ENCODE measurements around the gene BRPF3. TPM values are rescaled to one million over a fixed set of nuclear protein-coding genes. Genes with fewer than 3 reads are reported as not detected.

BRPF3 gene
- total RNA-seq, 1 experiment from 2014 or later = 19.4 TPM

GRCh38 chr6:36170704-36171103, 25.8 kb upstream of the BRPF3 start:
- Mint-ChIP-seq H3K27me3 (ENCODE audit: insufficient read depth, unreplicated experiment) (no peaks in the 10 kb centered on the region), H3K27ac (ENCODE audit: low read depth, unreplicated experiment) (no peak overlapping the region), H3K4me3 (ENCODE audit: unreplicated experiment) (no peak overlapping the region), H3K36me3 (ENCODE audit: insufficient read depth, unreplicated experiment) (no peaks in the 10 kb centered on the region), H3K4me1 (ENCODE audit: insufficient read depth, unreplicated experiment) (no peaks in the 10 kb centered on the region), H3K9me3 (ENCODE audit: unreplicated experiment) (no peaks in the 10 kb centered on the region)
- POLR2A ChIA-PET = interaction anchor here (0.7 kb wide), 1 partner anchor 252 kb away, joined by 3 read pairs; no protein-coding TSS in a partner anchor
- TF ChIP-seq, protein P1, sequence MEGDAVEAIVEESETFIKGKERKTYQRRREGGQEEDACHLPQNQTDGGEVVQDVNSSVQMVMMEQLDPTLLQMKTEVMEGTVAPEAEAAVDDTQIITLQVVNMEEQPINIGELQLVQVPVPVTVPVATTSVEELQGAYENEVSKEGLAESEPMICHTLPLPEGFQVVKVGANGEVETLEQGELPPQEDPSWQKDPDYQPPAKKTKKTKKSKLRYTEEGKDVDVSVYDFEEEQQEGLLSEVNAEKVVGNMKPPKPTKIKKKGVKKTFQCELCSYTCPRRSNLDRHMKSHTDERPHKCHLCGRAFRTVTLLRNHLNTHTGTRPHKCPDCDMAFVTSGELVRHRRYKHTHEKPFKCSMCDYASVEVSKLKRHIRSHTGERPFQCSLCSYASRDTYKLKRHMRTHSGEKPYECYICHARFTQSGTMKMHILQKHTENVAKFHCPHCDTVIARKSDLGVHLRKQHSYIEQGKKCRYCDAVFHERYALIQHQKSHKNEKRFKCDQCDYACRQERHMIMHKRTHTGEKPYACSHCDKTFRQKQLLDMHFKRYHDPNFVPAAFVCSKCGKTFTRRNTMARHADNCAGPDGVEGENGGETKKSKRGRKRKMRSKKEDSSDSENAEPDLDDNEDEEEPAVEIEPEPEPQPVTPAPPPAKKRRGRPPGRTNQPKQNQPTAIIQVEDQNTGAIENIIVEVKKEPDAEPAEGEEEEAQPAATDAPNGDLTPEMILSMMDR (IDR thresholded peaks at IDR 0.05; ENCODE audit: unreplicated experiment) = no peak
- CTCF ChIA-PET = interaction anchor here (0.6 to 0.8 kb wide), 2 partner anchors 72 to 139 kb away, joined by 3 to 6 read pairs; no protein-coding TSS in a partner anchor
- no TSS peak for BruUV-seq (replicated peaks)
- intact Hi-C loops (cut with micrococcal nuclease) = no loop called here
- no peak for DNase-seq (ENCODE audit: unreplicated experiment)

GRCh38 chr6:36171573-36171972, 25.0 kb upstream of the BRPF3 start:
- CTCF ChIA-PET = interaction anchor here (0.7 kb wide), 2 partner anchors 11 to 45 kb away, joined by 4 read pairs; no protein-coding TSS in a partner anchor
- H3K36me3 Mint-ChIP-seq (ENCODE audit: insufficient read depth, unreplicated experiment) = no peaks in the 10 kb centered on the region

DNA sequence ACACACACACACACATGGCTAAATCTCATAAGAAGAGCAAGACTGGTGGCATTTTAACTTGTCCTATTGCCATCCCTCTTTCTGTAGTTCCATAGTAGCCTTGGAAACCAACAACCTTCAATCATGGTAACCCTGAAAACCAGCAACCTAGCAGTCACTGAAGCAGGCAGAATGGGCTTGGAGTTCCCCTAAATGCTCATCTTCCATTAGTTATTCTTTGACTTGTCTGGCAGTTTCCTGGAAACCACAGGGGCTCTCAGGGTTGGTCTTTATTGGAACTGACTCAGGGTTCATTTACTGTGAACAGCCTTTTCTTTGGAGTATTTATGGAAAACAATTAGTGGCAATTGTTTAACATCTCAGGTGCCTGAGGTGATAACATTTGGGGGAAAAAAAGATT, 19.4 kb upstream of the BRPF3 start:
- peaks cover 21% of the 10 kb centered on the region for H3K27me3 Mint-ChIP-seq (ENCODE audit: insufficient read depth, unreplicated experiment)
- no peak for DNase-seq (ENCODE audit: unreplicated experiment)

More at GRCh38 chr6:36171573-36171972, 25.0 kb upstream of the BRPF3 start:
- POLR2A ChIA-PET = interaction anchor here (0.7 kb wide), 1 partner anchor 252 kb away, joined by 3 read pairs; no protein-coding TSS in a partner anchor
- intact Hi-C loops (cut with micrococcal nuclease) = no loop called here
- Mint-ChIP-seq H3K4me3 (ENCODE audit: unreplicated experiment) (no peak overlapping the region), H3K27ac (ENCODE audit: low read depth, unreplicated experiment) (no peak overlapping the region), H3K27me3 (ENCODE audit: insufficient read depth, unreplicated experiment) (no peaks in the 10 kb centered on the region), H3K9me3 (ENCODE audit: unreplicated experiment) (no peaks in the 10 kb centered on the region), H3K4me1 (ENCODE audit: insufficient read depth, unreplicated experiment) (no peaks in the 10 kb centered on the region)
- TF ChIP-seq, protein P1 (IDR thresholded peaks at IDR 0.05; ENCODE audit: unreplicated experiment) = no peak
- no TSS peak for BruUV-seq (replicated peaks)
- no peak for DNase-seq (ENCODE audit: unreplicated experiment)

DNA sequence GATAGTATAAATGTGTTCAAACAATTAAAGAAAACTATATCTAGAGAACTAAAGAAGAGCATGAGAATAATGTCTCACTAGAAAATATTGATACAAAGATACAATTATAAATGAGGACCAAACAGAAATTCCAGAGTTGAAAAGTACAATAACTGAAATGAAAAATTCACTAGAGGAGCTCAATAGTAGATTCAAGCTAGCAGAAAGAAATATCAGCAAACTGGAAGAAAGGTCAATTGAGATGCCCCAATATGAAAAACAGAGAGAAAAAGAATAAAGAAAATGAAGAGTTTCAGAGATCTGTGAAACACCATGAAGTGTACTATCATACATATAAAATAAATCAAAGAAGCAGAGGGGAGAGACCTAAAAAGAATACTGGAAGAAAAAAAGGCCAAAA, 18.0 kb upstream of the BRPF3 start:
- Mint-ChIP-seq H3K27me3 (ENCODE audit: insufficient read depth, unreplicated experiment) (peaks cover 21% of the 10 kb centered on the region), H3K36me3 (ENCODE audit: insufficient read depth, unreplicated experiment) (no peaks in the 10 kb centered on the region), H3K4me1 (ENCODE audit: insufficient read depth, unreplicated experiment) (no peaks in the 10 kb centered on the region), H3K9me3 (ENCODE audit: unreplicated experiment) (no peaks in the 10 kb centered on the region), H3K27ac (ENCODE audit: low read depth, unreplicated experiment) (no peak overlapping the region), H3K4me3 (ENCODE audit: unreplicated experiment) (no peak overlapping the region)
- CTCF ChIA-PET = interaction anchor here (0.6 to 0.9 kb wide), 4 partner anchors 55 to 420 kb away, joined by 3 read pairs; no protein-coding TSS in a partner anchor
- intact Hi-C loops (cut with micrococcal nuclease) = no loop called here
- POLR2A ChIA-PET = interaction anchor here (0.8 kb wide), 1 partner anchor 12 kb away, joined by 5 read pairs; no protein-coding TSS in a partner anchor
- no TSS peak for BruUV-seq (replicated peaks)
- no peak for DNase-seq (ENCODE audit: unreplicated experiment)
- TF ChIP-seq, protein P1 (IDR thresholded peaks at IDR 0.05; ENCODE audit: unreplicated experiment) = no peak

More for the DNA sequence above, 19.4 kb upstream of the BRPF3 start:
- Mint-ChIP-seq H3K36me3 (ENCODE audit: insufficient read depth, unreplicated experiment) (no peaks in the 10 kb centered on the region), H3K27ac (ENCODE audit: low read depth, unreplicated experiment) (no peak overlapping the region), H3K9me3 (ENCODE audit: unreplicated experiment) (no peaks in the 10 kb centered on the region), H3K4me1 (ENCODE audit: insufficient read depth, unreplicated experiment) (no peaks in the 10 kb centered on the region), H3K4me3 (ENCODE audit: unreplicated experiment) (no peak overlapping the region)
- no TSS peak for BruUV-seq (replicated peaks)
- TF ChIP-seq, protein P1 (IDR thresholded peaks at IDR 0.05; ENCODE audit: unreplicated experiment) = no peak
- POLR2A ChIA-PET = no interaction called here
- CTCF ChIA-PET = no interaction called here
- intact Hi-C loops (cut with micrococcal nuclease) = no loop called here

Data from MCF 10A (cell line).